GM21825 (cell line): ENCODE measurements around the gene NAV2.
"Not testable (repeated sequence)": the region's sequence is repeated elsewhere in the genome, so short reads cannot be mapped to it uniquely, and the experiment has no call there.

ENCODE experiments used
- ATAC-seq: cut with Tn5 transposase; IDR thresholded peaks from one replicate; pipeline ENCODE4 v1.9.1; 2021; ENCODE audit warnings: mild to moderate bottlenecking, moderate library complexity; ENCODE audit not compliant: unreplicated experiment

NAV2 gene

DNA sequence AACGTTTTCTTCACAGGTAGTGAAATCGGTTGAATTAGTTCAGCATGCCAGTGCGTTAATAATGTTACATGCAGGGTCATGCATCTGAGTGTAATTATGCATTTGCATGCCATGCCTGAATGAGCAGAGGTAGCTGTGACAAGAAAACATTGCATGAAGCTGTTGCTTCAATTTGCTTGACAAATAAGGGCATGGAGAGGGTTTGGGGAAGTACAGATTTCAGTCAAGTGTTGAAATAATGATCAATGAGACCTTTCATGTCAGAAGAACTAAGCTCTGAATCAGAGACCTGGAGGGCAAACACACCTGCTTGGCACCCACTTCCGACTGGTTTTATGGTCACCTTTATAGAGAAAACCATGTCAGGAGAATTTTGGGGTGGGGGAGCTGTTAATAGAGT is 226.2 kb downstream of the NAV2 start:
- ATAC-seq = no peak

DNA sequence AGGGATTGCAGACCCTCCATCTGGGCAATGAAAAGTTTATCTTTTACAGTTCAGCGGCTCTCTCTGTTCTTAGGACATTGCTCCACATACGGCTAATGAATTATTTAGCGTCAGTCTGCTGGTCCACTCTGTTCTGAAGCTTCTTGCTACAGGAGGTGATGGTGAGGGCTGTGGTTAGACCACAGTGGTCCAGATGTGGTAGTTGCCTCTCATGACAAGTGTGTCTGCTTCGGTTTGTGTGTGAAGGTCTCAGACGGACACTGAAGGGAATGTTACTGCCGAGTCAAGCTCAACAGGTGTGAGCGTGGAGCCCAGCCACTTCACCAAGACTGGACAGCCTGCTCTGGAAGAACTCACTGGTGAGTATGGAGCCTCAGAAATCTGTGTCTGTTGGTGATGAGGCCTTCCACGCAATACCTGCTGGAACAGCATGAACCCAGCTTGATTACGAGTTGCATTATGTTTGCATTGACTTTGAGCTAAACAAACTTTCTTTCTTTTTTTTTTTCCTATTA is 226.8 kb downstream of the NAV2 start:
- ATAC-seq = no peak

DNA sequence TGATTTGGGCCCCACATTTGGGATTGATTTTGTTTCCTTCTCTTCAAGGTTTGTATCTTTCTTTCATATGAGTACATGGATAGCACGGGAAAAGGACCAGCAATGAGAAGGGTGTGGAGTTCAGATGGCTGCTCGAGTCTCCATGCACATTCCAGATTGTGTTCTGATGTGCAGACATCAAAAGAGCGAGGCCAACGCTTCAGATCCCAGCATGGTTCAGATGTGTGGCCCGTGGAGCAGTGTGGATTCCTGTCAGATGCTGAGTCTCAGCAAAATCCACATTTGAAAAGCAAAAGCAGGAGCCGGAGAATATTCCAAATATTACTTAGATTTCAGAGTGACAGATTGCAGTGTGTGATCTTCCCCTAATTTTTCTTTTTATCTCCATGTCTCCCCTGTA is 228.2 kb downstream of the NAV2 start:
- ATAC-seq = no peak

GRCh38 chr11:19946681-19947080 is 234.0 kb downstream of the NAV2 start:
- no peak for ATAC-seq

DNA sequence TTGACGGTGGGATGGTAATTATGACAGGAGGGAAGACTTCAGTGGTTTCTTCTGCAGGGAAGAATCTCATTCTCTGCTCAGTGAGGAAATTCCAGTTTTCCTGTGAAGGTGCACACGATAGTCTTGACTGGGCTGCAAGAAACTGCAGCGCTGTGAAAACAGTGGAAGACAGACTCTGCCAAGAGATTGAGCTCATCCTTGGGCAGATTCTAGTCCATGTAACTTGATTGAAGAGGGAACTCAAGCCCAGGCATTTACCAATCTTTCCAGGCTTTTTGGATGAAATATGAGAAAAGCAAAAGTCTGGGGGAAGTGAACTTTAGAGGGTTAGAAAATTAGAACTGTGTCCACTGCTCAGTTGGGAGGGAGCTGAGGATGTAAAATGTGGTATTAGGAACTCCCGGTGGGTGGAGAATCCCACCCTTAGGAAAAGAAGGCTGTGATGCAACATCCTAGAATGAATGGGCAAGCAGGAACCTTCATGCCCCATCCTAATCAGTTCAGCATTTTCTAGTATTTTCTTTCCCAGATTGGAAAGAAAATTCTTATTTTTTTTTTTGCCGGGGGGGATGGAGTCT is 235.0 kb downstream of the NAV2 start:
- ATAC-seq = no peak

DNA sequence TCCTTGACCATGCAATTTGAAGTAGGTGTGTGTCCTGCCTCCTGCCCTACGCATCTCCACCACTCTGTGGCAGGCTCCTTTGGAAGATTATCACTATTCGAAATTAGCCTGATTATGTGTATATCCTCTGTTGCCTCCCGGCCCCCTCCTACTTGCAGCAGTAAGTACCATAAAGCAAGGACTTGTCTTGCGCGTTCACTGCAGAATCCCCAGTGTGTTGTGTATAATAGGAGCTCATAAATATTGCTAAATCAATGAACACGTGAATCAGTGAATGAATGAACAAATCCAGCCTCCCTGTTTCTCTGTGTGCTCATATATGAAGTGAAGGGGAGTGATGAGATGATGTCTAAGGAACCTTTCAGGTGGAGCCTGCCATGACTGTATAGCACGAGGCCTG is 237.0 kb downstream of the NAV2 start:
- no peak for ATAC-seq

DNA sequence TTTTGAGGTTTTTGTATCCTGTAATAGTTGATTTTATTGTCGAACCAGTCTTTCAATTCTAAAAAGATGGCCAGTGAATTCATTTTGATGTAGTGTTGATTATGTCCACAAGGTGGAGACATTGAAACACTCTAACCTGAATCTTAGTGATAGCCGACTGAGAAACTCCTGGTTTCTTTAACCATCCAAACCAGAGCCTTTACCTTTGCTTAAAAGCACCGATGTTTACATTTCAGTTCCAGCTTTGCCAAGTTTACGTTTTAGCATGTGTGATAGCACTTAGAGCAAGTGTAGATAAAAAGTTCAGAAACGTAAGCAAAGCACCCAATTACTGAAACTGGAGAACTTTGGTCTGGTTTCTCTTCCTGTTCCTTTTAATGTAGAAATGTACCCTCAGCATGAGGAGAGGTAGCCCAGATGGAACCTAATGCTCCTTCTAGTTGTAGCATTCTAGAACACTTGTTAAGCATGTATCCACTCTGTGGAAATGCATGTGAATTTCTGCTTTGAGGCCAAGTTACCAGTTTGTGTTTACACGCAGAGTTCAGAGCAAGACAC is 239.0 kb downstream of the NAV2 start:
- ATAC-seq = peak; percentile 92

DNA sequence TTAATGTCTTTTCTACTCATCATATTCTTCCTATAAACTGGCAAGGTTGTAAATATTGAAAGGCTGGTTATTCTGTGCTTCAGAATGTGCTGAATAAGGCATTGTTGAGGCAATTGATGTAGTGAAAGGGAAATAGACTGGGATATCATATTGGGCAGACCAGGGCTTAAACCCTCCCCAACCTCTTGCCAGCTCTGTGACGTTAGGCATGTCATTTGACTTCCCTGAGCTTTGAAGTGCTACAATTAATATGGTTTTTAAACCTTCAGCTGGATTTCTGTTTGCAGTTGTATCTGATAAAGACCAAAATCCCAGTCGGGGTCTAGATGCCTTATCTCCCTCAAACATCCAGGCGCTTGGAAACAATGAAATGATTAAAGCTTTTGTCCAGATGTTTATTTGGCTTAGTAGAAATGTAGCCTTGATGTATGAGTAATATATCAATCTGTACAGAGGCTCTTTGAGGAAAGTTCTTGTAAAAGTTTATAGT is 239.5 kb downstream of the NAV2 start:
- no peak for ATAC-seq

- no peak for ATAC-seq
These were observed 240.3 kb downstream of the NAV2 start for GRCh38 chr11:19952911-19953310.

GRCh38 chr11:19953336-19953735 is 240.7 kb downstream of the NAV2 start:
- no peak for ATAC-seq

DNA sequence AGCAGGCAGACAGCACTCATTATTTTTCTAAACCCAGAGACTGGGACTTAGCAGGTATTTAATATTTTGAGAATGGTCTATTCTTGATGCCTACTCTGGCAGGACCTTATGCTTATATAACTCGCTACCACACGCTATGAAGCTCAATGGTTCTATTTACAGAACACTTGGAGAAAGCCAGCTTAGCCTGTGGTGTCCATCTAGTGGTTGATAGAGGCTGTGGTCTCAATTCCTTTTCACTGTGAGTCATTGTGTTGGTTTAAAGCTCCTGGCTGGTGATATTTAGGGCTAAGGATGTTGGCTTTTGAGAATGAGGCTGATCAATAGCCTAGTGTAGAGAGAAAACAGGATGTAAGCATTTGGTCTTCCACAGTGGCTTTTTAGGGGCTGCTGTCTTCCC is 241.3 kb downstream of the NAV2 start:
- ATAC-seq = no peak

- ATAC-seq = no peak
These were observed 242.3 kb downstream of the NAV2 start for GRCh38 chr11:19954899-19955298.

DNA sequence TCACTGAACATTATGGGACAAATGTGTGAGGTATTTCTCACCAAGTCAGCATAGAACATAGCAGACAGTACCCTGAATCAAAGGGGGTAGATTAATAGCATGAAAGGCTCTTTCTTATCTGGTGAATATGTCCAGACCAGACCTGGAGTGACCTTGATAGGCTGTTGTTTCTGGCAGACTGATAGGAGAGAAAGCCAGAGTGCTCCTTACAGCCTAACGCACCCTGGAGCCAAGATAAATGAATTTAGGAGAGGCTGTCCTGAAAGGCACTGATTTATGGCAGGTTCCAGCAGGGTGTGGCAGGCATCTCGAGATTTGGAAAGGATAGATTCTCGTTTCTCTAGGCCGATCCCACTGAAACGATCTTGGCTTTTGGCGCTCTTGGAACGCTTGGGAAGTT is 243.0 kb downstream of the NAV2 start:
- ATAC-seq = no peak

GRCh38 chr11:19956228-19956627 is 243.6 kb downstream of the NAV2 start:
- ATAC-seq = no peak

- no peak for ATAC-seq
These were observed 244.8 kb downstream of the NAV2 start for GRCh38 chr11:19957294-19957943.

DNA sequence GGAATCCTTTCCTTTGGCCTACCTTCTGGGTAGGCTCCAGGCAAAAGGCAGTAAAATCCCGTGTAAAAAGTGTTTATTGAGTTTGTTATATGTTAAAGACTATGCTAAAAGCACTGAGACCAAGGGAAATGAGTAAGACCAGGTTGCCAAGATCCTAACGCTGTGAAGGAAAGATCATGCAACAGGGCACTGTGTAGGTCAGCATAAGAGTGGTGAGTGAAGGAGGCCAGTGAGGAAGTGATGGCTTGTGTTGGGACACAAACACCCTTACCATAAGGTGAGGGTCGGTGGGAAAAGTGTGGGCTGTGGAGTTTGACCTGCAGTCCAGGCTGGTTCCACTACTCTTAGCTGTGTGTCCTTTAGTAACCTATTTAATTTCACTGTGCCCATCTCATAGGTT is 245.6 kb downstream of the NAV2 start:
- ATAC-seq = no peak

DNA sequence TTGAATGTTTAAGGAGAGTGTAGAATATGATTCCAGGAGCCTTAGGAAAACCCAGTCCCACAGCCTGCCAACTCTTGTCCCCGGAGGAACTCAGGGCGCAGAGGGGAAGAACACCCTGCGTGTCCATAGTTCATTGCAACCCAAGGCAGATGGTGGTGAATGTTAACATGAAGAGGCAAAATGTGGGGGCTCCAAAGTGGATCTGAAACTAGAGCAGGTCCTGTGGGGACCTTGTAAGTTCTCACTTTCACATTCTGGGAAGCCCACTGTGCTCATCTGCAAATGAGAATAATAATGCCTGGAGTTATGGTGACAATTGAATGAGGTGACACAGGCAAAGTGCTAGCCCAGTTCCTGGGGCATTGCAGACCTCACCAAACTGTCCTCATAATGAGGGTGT is 246.6 kb downstream of the NAV2 start:
- no peak for ATAC-seq

DNA sequence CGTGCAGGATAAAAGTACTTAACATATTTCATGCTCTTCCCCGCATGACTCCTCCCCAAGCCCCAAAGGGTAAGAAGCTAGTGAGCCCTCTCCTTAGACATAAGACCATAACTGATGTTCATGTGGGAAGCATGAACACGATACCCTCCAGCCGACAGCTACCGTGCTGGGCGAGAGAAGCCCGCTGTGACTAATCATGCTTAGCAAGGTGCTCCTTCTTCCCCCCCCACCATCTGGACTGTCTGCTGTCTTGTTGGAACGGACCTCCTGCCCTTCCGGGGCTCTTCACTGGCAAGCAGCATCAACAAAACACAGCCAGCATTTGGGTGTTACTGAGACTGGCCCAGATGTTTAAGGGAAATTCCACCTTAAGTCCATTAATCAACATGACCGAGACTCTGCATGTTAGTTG is 247.0 kb downstream of the NAV2 start:
- ATAC-seq = no peak

GRCh38 chr11:19960410-19960809 is 247.8 kb downstream of the NAV2 start:
- not testable (repeated sequence) for ATAC-seq

DNA sequence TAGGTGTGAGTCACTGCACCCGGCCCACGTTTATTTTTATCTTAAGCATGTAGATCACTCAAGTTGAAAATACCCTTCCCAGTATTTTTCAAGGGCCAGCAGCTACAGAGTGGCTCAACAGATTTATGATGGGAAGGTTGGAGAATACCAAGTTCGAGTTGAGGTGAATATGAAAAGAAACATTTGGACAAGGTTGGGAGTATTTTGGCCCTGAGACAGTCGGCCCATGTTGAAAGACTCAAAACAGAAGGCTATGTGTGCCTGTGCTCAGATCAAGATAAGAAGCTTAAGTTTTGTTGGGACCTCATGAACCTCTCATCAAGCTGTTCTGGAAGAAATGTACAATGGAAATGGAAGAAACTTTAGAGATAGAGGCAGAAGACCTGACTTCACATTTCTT is 248.6 kb downstream of the NAV2 start:
- ATAC-seq = no peak

- no peak for ATAC-seq
These were observed 249.6 kb downstream of the NAV2 start for GRCh38 chr11:19962053-19962800.

- no peak for ATAC-seq
These were observed 250.2 kb downstream of the NAV2 start for GRCh38 chr11:19962801-19963175.
